Panc1 (cell line): Measurements from ENCODE around the gene TBC1D22B. TPM values are rescaled to one million over a fixed set of nuclear protein-coding genes. Genes with fewer than 3 reads are reported as not detected.
"Not testable (repeated sequence)": the region's sequence is repeated elsewhere in the genome, so short reads cannot be mapped to it uniquely, and the experiment has no call there.

Experiments used
- ATAC-seq: fragments of 200-7000 bp; cut with Tn5 transposase; 2 replicates; pipeline ENCODE4 v1.9.1; 2020; ENCODE audit warnings: mild to moderate bottlenecking, moderate library complexity
- BruUV-seq: library from RNA; stranded (reverse); fragments of 400-500 nt; replicated peaks from 2 replicates; lab custom pipeline; 2021; lab: Mats Ljungman, UMichigan
- CTCF ChIA-PET: fragments of 300-600 bp; sonication (Branson Sonifier 250); formaldehyde crosslinking; loops from one replicate; lab custom pipeline; 2022; ENCODE audit warnings: antibody characterized with exemption; lab: Charles Lee
- POLR2A ChIA-PET: fragments of 300-600 bp; sonication (Branson Sonifier 250); formaldehyde crosslinking; loops from one replicate; lab custom pipeline; 2022; ENCODE audit warnings: antibody characterized with exemption; lab: Charles Lee
- DNase-seq: peaks from one replicate; pipeline ENCODE4 v3.0.0-alpha.2; 2010; ENCODE audit warnings: low read depth, low spot score
- H3K27ac ChIP-seq: 2 replicates; pipeline ENCODE4 v1.5.1; 2011; ENCODE audit warnings: mild to moderate bottlenecking, low read length, inconsistent platforms
- H3K27me3 ChIP-seq: fragments of 200-500 bp; sonication (Bioruptor generic); 2 replicates; pipeline ENCODE4 v1.6.0; 2014; ENCODE audit warnings: low read length, inconsistent platforms; ENCODE audit not compliant: control insufficient read depth, insufficient read depth
- H3K36me3 ChIP-seq: fragments of 200-500 bp; sonication (Bioruptor generic); 2 replicates; pipeline ENCODE4 v1.5.1; 2014; ENCODE audit warnings: inconsistent platforms, mild to moderate bottlenecking, low read length, moderate library complexity; ENCODE audit not compliant: control insufficient read depth, insufficient read depth
- H3K4me1 ChIP-seq: 2 replicates; pipeline ENCODE4 v1.5.1; 2011; ENCODE audit warnings: inconsistent platforms, mild to moderate bottlenecking, low read length, moderate library complexity; ENCODE audit not compliant: control insufficient read depth, insufficient read depth
- H3K4me3 ChIP-seq, 2 experiments: 2 replicates each; pipeline ENCODE4 v1.5.1; 2011 to 2012; ENCODE audit warnings: low read depth in 2 of 2, low read length in 2 of 2, mild to moderate bottlenecking in 2 of 2, inconsistent platforms in 1 of 2, moderate library complexity in 1 of 2
- H3K9me3 ChIP-seq: fragments of 200-500 bp; sonication (Bioruptor generic); 2 replicates; pipeline ENCODE4 v1.5.1; 2014; ENCODE audit warnings: low read depth, mild to moderate bottlenecking, inconsistent platforms, low read length, moderate library complexity; ENCODE audit not compliant: control insufficient read depth, insufficient read depth
- CTCF ChIP-seq: fragments of 450-650 bp; IDR thresholded peaks from 2 replicates; pipeline ENCODE4 v1.5.1; 2017; ENCODE audit warnings: mild to moderate bottlenecking
- POLR2AphosphoS5 ChIP-seq: IDR thresholded peaks from 2 replicates; pipeline ENCODE4 v1.6.1; 2012; ENCODE audit warnings: mild to moderate bottlenecking, low read depth, low read length, moderate library complexity
- REST ChIP-seq, 2 experiments: IDR thresholded peaks; 2 replicates each; pipeline ENCODE4 v1.6.1; 2011 to 2012; ENCODE audit warnings: low read depth in 2 of 2, control low read depth in 1 of 2, low read length in 1 of 2, mild to moderate bottlenecking in 1 of 2, moderate library complexity in 1 of 2; ENCODE audit not compliant: insufficient read depth in 1 of 2
- SIN3A ChIP-seq: IDR thresholded peaks from 2 replicates; pipeline ENCODE4 v1.6.1; 2012; ENCODE audit warnings: low read depth, mild to moderate bottlenecking, low read length, moderate library complexity, borderline replicate concordance; ENCODE audit not compliant: insufficient read depth
- TCF7L2 ChIP-seq: IDR thresholded peaks from 2 replicates; pipeline ENCODE4 v1.6.1; 2011; ENCODE audit warnings: mild to moderate bottlenecking, low read depth, low read length, inconsistent platforms
- in situ Hi-C: cut with HindIII; loops from 2 replicates; pipeline ENCODE4 v1.10.0; 2016; ENCODE audit warnings: low sequenced_read_pairs, low pct_unique_long_range_greater_than_20kb
- intact Hi-C: fragments of 100-400 bp; cut with micrococcal nuclease; formaldehyde crosslinking; loops from one replicate; pipeline ENCODE4 v1.10.0; 2022; ENCODE audit not compliant: unreplicated experiment
- total RNA-seq: library from RNA; stranded (reverse); gene quantifications from one replicate; pipeline ENCODE4 v1.2.1, GENCODE V29; 2021; ENCODE audit not compliant: unreplicated experiment

TBC1D22B gene
- total RNA-seq, 1 experiment from 2014 or later = 13.0 TPM

- DNase-seq (peak; percentile 89), ATAC-seq (peak; percentile 67)
- Histone ChIP-seq H3K36me3 (no peaks in the 10 kb centered on the region), H3K4me3 (no peak overlapping the region), H3K4me1 (no peaks in the 10 kb centered on the region; the same call in 1 of the 2 replicates), H3K9me3 (no peaks in the 10 kb centered on the region), H3K27ac (no peak overlapping the region), H3K27me3 (no peaks in the 10 kb centered on the region)
- in situ Hi-C loops (no loop called here), intact Hi-C loops (no loop called here)
- TF ChIP-seq SIN3A (no peak), CTCF (no peak), REST (IDR thresholded peaks at IDR 0.05; ENCODE audit: insufficient read depth in 1 of 2, low read depth in 2 of 2, low read length in 1 of 2) (no peak)
- CTCF ChIA-PET = interaction anchor here (0.6 to 0.7 kb wide), 2 partner anchors 69 to 78 kb away, joined by 3 to 7 read pairs; no protein-coding TSS in a partner anchor
- POLR2A ChIA-PET = interaction anchor here (0.6 to 0.7 kb wide), 2 partner anchors 19 to 105 kb away, joined by 3 read pairs; no protein-coding TSS in a partner anchor
- no TSS peak for BruUV-seq
Measured at GRCh38 chr6:37324131-37325033, 66.8 kb downstream of the TBC1D22B start.

- H3K27ac ChIP-seq, H3K9me3 ChIP-seq, in situ Hi-C loops, intact Hi-C loops, H3K36me3 ChIP-seq, POLR2A ChIA-PET, H3K4me3 ChIP-seq, CTCF ChIA-PET, ATAC-seq, BruUV-seq, DNase-seq, H3K4me1 ChIP-seq, H3K27me3 ChIP-seq: not testable (repeated sequence)
Measured at GRCh38 chr6:37330345-37330744, 72.8 kb downstream of the TBC1D22B start.

- ChIA-PET CTCF (no interaction called here), POLR2A (no interaction called here)
- ATAC-seq (no peak), DNase-seq (no peak)
- intact Hi-C loops = no loop called here
- H3K27ac ChIP-seq = no peak overlapping the region
- H3K36me3 ChIP-seq = peaks cover 8% of the 10 kb centered on the region; the same call in 1 of the 2 replicates
- H3K4me3 ChIP-seq = no peak overlapping the region
- in situ Hi-C loops = no loop called here
- TF ChIP-seq CTCF = no peak
- TF ChIP-seq POLR2AphosphoS5 = no peak
- TF ChIP-seq TCF7L2 = no peak
- no peak for TF ChIP-seq REST (IDR thresholded peaks at IDR 0.05; ENCODE audit: insufficient read depth in 1 of 2, low read depth in 2 of 2, low read length in 1 of 2)
- TF ChIP-seq SIN3A = no peak
- H3K4me1 ChIP-seq = no peaks in the 10 kb centered on the region
- no peaks in the 10 kb centered on the region for H3K27me3 ChIP-seq
- H3K9me3 ChIP-seq = no peaks in the 10 kb centered on the region
- BruUV-seq = no TSS peak
Measured at GRCh38 chr6:37331047-37331446, 73.5 kb downstream of the TBC1D22B start.
